ENCODE measurements around the gene GBE1.
"Not testable (repeated sequence)": the region's sequence is repeated elsewhere in the genome, so short reads cannot be mapped to it uniquely, and the experiment has no call there.

GBE1 gene

GRCh38 chr3:81752604-81753003 is 8.8 kb downstream of the GBE1 start:
- no peak for DNase-seq

- DNase-seq = no peak
Observed at GRCh38 chr3:81749265-81749664, 12.2 kb downstream of the GBE1 start.

GRCh38 chr3:81747280-81747679 is 14.2 kb downstream of the GBE1 start:
- DNase-seq = not testable (repeated sequence)

- no peak for DNase-seq
Observed at GRCh38 chr3:81744366-81744765, 17.1 kb downstream of the GBE1 start.

- no peak for DNase-seq
Observed at GRCh38 chr3:81743096-81744025, 18.1 kb downstream of the GBE1 start.

- no peak for DNase-seq
Observed at GRCh38 chr3:81742581-81742980, 18.9 kb downstream of the GBE1 start.

GRCh38 chr3:81741216-81741615 is 20.2 kb downstream of the GBE1 start:
- DNase-seq = no peak

GRCh38 chr3:81740731-81741130 is 20.7 kb downstream of the GBE1 start:
- no peak for DNase-seq

GRCh38 chr3:81735334-81735733 is 26.1 kb downstream of the GBE1 start:
- no peak for DNase-seq

- no peak for DNase-seq
Observed at GRCh38 chr3:81734742-81735141, 26.7 kb downstream of the GBE1 start.

- DNase-seq = no peak
Observed at GRCh38 chr3:81732642-81733041, 28.8 kb downstream of the GBE1 start.

GRCh38 chr3:81728766-81729544 is 32.5 kb downstream of the GBE1 start:
- no peak for DNase-seq

- no peak for DNase-seq
Observed at GRCh38 chr3:81726735-81727134, 34.7 kb downstream of the GBE1 start.

GRCh38 chr3:81726132-81726531 is 35.3 kb downstream of the GBE1 start:
- DNase-seq = peak; percentile 15

GRCh38 chr3:81723732-81724313 is 37.6 kb downstream of the GBE1 start:
- DNase-seq = peak; percentile 31

- no peak for DNase-seq
Observed at GRCh38 chr3:81718311-81718710, 43.1 kb downstream of the GBE1 start.

GRCh38 chr3:81716870-81717509 is 44.5 kb downstream of the GBE1 start:
- peak; percentile 86 for DNase-seq

GRCh38 chr3:81713031-81713430 is 48.4 kb downstream of the GBE1 start:
- DNase-seq = no peak

- no peak for DNase-seq
Observed at GRCh38 chr3:81709606-81710005, 51.8 kb downstream of the GBE1 start.

GRCh38 chr3:81707996-81708395 is 53.4 kb downstream of the GBE1 start:
- no peak for DNase-seq

- DNase-seq = no peak
Observed at GRCh38 chr3:81702126-81702525, 59.3 kb downstream of the GBE1 start.

- no peak for DNase-seq
Observed at GRCh38 chr3:81699536-81700320, 61.7 kb downstream of the GBE1 start.
